Esophagus muscularis mucosa (tissue), 4 donors: Measurements from ENCODE around the gene APOBEC2. TPM values are rescaled to one million over a fixed set of nuclear protein-coding genes. Genes with fewer than 3 reads are reported as not detected.
A peak's percentile ranks its signal among the peaks of the same experiment; 100 is the strongest.

Source experiments
- DNase-seq: peaks from one replicate; pipeline ENCODE4 v3.0.0-alpha.2; 2017; ENCODE audit errors: extremely low spot score
- H3K27ac ChIP-seq, 4 donors: fragments of 200-600 bp; sonication (generic); replicated peaks in 1 of 4; 1 replicate in 3 of 4; 2 replicates in 1 of 4; pipeline ENCODE4 v1.5.1; 2016 to 2019; ENCODE audit warnings: mild to moderate bottlenecking in 1 of 4
- H3K27me3 ChIP-seq, 4 donors: fragments of 200-600 bp; sonication (generic); one replicate each; pipeline versions ENCODE4 v1.5.1 to v1.6.0; 2016 to 2019
- H3K36me3 ChIP-seq, 4 donors: fragments of 200-600 bp; sonication (generic); one replicate each; pipeline ENCODE4 v1.5.1; 2016 to 2019
- H3K4me1 ChIP-seq, 4 donors: fragments of 200-600 bp; sonication (generic); one replicate each; pipeline ENCODE4 v1.5.1; 2016 to 2019
- H3K4me3 ChIP-seq, 4 donors: fragments of 200-600 bp; sonication (generic); 1 replicate in 2 of 4; 2 replicates in 2 of 4; pipeline ENCODE4 v1.5.1; 2016 to 2019; ENCODE audit warnings: mild to moderate bottlenecking in 4 of 4, moderate library complexity in 1 of 4
- H3K9me3 ChIP-seq, 4 donors: fragments of 200-600 bp; sonication (generic); 1 replicate in 3 of 4; 2 replicates in 1 of 4; pipeline ENCODE4 v1.5.1; 2016 to 2019
- CTCF ChIP-seq, 3 experiments: fragments of 200-600 bp in 2 of 3; fragments of 450-650 bp in 1 of 3; sonication (generic) in 2 of 3; IDR thresholded peaks; one replicate each; pipeline ENCODE4 v1.5.1; 2017 to 2019; ENCODE audit warnings: antibody characterized with exemption in 3 of 3, mild to moderate bottlenecking in 2 of 3, moderate library complexity in 1 of 3
- EP300 ChIP-seq: sonication (generic); formaldehyde crosslinking; IDR thresholded peaks from one replicate; pipeline ENCODE4 v1.6.1; 2017; ENCODE audit warnings: antibody characterized with exemption
- POLR2A ChIP-seq: fragments of 450-650 bp; IDR thresholded peaks from one replicate; pipeline ENCODE4 v1.6.1; 2017; ENCODE audit warnings: antibody characterized with exemption, moderate library complexity, mild to moderate bottlenecking, low read depth
- POLR2AphosphoS5 ChIP-seq, 2 donors: sonication (generic); formaldehyde crosslinking; IDR thresholded peaks; one replicate each; pipeline ENCODE4 v1.6.1; 2017; ENCODE audit warnings: antibody characterized with exemption in 2 of 2
- WGBS: methylation state at CpG from one replicate; pipeline ENCODE4 v1.1.5; 2018; 5-methylcytosine and 5-hydroxymethylcytosine counted together
- intact Hi-C: fragments of 100-400 bp; cut with DNase I; formaldehyde crosslinking; loops from one replicate; pipeline ENCODE4 v1.15.1; 2023
- total RNA-seq, 4 donors: library from RNA; depleted of rRNA; stranded (reverse); fragments of >200 nt; gene quantifications; one replicate each; pipeline versions ENCODE4 v1.1.0 to v1.2.1, GENCODE V29; 2016

APOBEC2 gene
- total RNA-seq, 4 donors from 2014 or later, result 0.50 to 1.0 (median 0.97) TPM; not detected in 1

- WGBS, result 86% methylated on average over 4 of the region's 4 CpGs
- no peaks in the 10 kb centered on the region for H3K9me3 ChIP-seq
- H3K36me3 ChIP-seq, result peaks cover 40 to 89% (median 67%) of the 10 kb centered on the region in 4 donors
- no peak overlapping the region for H3K4me3 ChIP-seq
- no peak for TF ChIP-seq POLR2AphosphoS5 (IDR thresholded peaks at IDR 0.05)
- TF ChIP-seq POLR2A, result no peak
- TF ChIP-seq EP300, result no peak
- no peak for TF ChIP-seq CTCF (IDR thresholded peaks at IDR 0.05)
- no peaks in the 10 kb centered on the region for H3K27me3 ChIP-seq
- no peaks in the 10 kb centered on the region for H3K4me1 ChIP-seq
- DNase-seq, result no peak
- intact Hi-C loops, result no loop called here
- H3K27ac ChIP-seq, result no peak overlapping the region
Measured at GRCh38 chr6:41088451-41088850, 35.4 kb downstream of the APOBEC2 start.

- Histone ChIP-seq H3K27me3 (no peaks in the 10 kb centered on the region), H3K4me3 (no peak overlapping the region), H3K27ac (no peak overlapping the region), H3K9me3 (no peaks in the 10 kb centered on the region), H3K4me1 (no peaks in the 10 kb centered on the region), H3K36me3 (peaks cover 55 to 90% (median 73%) of the 10 kb centered on the region in 4 donors)
- TF ChIP-seq POLR2A (no peak), EP300 (no peak), POLR2AphosphoS5 (IDR thresholded peaks at IDR 0.05) (no peak), CTCF (IDR thresholded peaks at IDR 0.05) (no peak)
- intact Hi-C loops, result no loop called here
- 89% methylated on average over 1 of the region's 1 CpG for WGBS
- no peak for DNase-seq
Measured at GRCh38 chr6:41090841-41091761, 38.1 kb downstream of the APOBEC2 start.

- Histone ChIP-seq H3K9me3 (no peaks in the 10 kb centered on the region), H3K36me3 (peaks cover 69 to 93% (median 85%) of the 10 kb centered on the region in 4 donors), H3K4me3 (no peak overlapping the region), H3K4me1 (no peaks in the 10 kb centered on the region), H3K27me3 (no peaks in the 10 kb centered on the region), H3K27ac (no peak overlapping the region)
- WGBS, result 93% methylated on average over 4 of the region's 4 CpGs
- DNase-seq, result no peak
- TF ChIP-seq POLR2AphosphoS5 (IDR thresholded peaks at IDR 0.05) (no peak), EP300 (no peak), POLR2A (no peak), CTCF (IDR thresholded peaks at IDR 0.05) (peak in 1 of 3 experiments; percentile 21)
- intact Hi-C loops, result no loop called here
Measured at GRCh38 chr6:41092421-41093140, 39.6 kb downstream of the APOBEC2 start.

GRCh38 chr6:41093729-41094128 lies 40.7 kb downstream of the APOBEC2 start:
- no peak for DNase-seq
- 92% methylated on average over 6 of the region's 6 CpGs for WGBS
- H3K4me1 ChIP-seq, result peaks cover 0 to 5% (median 0%) of the 10 kb centered on the region in 4 donors
- TF ChIP-seq POLR2AphosphoS5 (IDR thresholded peaks at IDR 0.05), result no peak
- TF ChIP-seq CTCF (IDR thresholded peaks at IDR 0.05), result no peak
- TF ChIP-seq POLR2A, result no peak
- TF ChIP-seq EP300, result no peak
- intact Hi-C loops, result no loop called here
- no peak overlapping the region for H3K4me3 ChIP-seq
- no peaks in the 10 kb centered on the region for H3K9me3 ChIP-seq
- H3K27ac ChIP-seq, result no peak overlapping the region
- H3K27me3 ChIP-seq, result no peaks in the 10 kb centered on the region
- H3K36me3 ChIP-seq, result peaks cover 78 to 100% (median 94%) of the 10 kb centered on the region in 4 donors
